ENCODE data around the gene SH3BP5.
A peak's percentile ranks its signal among the peaks of the same experiment; 100 is the strongest.

SH3BP5 gene

GRCh38 chr3:15228147-15228546 is 104.2 kb downstream of the SH3BP5 start:
- DNase-seq = no peak

GRCh38 chr3:15223685-15224572 is 108.5 kb downstream of the SH3BP5 start:
- no peak for DNase-seq

GRCh38 chr3:15221574-15222217 is 110.7 kb downstream of the SH3BP5 start:
- DNase-seq = no peak

GRCh38 chr3:15220661-15221060 is 111.7 kb downstream of the SH3BP5 start:
- DNase-seq = no peak

- DNase-seq = no peak
These were observed 112.3 kb downstream of the SH3BP5 start for GRCh38 chr3:15220056-15220455.

DNA sequence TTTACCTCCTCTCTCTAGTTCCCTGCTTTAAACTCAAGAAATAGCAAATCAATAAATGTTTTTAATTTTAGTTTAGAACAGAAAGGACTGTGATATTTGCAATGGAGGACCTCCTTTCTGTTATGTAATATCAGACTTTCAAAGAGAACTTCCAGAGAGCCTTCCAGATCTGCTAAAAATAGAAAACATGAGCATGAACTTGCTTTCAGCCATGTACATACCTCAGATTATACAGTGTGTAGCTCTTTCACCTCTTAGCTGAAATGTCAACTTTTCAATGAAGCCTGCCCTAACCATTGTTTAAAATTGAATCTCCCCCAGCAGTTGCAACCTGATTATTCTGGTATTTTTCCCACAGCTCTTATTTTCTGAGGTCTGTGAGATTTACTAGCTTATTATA is 113.7 kb downstream of the SH3BP5 start:
- DNase-seq = no peak

- peak in 1 of 2 experiments; percentile 7 for DNase-seq
These were observed 114.5 kb downstream of the SH3BP5 start for GRCh38 chr3:15217841-15218267.

DNA sequence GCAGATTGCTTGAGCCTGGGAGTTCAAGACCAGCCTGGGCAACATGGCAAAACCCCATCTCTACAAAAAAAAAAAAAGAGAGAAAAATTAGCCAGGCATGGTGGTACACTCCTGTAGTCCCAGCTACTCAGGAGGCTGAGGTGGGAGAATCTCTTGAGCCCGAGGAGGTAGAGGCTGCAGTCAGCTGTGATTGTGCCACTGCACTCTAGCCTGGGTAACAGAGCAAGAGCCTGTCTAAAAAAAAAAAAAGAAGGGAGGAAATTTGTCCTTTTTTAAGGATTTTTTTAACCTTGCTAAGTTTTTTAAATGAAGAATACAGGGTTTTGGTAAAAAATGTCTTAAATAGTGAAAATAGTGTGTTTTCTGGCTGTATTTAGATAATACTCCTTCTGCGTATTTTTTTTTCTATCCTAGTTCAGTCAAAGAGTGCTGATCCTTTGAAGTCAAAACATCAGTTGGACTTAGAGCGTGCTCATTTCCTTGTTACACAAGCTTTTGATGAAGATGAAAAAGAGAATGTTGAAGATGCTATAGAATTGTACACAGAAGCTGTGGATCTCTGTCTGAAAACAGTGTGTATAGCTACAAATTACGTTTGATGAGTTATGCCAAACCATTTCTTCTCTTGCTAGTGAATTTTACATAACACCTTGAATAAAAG is 115.2 kb downstream of the SH3BP5 start:
- no peak for DNase-seq

DNA sequence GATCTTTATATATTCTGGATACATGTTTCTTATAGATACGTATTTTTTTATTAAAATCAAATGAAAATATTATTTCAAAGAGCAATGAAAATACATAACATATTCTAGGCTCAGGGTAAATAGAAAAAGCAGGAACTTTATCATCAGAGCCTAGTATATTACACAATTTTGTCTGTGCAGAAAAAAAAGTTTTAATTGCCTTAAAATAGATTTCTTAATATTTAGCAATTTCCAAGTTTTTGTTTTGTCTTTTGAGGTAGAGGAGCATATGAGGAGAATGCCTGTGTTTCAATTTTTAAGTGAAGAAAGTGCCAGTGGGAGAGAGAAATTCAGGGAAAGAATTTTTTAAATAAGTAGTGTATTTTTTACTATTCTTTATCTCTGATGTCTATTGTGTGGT is 115.9 kb downstream of the SH3BP5 start:
- no peak for DNase-seq

DNA sequence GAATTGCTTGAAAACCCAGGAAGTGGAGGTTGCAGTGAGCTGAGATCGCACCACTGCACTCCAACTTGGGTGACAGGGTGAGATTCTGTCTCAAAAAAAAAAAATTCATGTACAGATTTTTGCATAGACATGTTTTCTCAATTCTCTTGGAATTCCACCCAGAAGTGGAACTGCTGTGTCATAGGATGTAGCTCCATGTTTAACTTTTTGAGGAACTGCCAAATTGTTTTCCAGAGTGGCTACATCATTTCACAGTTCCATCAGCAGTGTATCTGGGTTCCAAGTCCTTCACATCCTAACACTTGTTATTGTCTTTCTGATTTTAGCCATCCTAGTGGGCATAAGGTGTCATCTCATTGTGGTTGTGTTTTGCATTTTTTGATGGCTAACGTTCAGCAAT is 116.4 kb downstream of the SH3BP5 start:
- DNase-seq = no peak

GRCh38 chr3:15214758-15215157 is 117.6 kb downstream of the SH3BP5 start:
- DNase-seq = no peak

DNA sequence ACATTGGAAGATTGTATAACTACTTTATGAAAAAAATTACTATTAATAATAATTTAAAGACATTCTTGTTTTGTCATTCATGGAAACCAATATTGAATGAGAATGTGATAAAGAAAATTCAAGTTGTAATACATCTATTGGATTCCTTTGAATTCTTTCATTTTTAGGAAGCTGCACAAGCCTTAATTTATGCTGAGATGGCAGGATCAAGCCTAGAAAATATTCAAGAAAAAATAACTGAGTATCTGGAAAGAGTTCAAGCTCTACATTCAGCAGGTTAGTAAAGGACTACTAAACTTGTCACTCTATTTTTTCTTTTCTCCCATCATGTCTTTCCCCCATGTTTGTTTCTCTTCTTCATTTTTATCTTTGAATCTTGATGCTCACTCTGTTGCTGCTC is 120.4 kb downstream of the SH3BP5 start:
- DNase-seq = no peak

GRCh38 chr3:15207836-15208504 is 124.4 kb downstream of the SH3BP5 start:
- no peak for DNase-seq

DNA sequence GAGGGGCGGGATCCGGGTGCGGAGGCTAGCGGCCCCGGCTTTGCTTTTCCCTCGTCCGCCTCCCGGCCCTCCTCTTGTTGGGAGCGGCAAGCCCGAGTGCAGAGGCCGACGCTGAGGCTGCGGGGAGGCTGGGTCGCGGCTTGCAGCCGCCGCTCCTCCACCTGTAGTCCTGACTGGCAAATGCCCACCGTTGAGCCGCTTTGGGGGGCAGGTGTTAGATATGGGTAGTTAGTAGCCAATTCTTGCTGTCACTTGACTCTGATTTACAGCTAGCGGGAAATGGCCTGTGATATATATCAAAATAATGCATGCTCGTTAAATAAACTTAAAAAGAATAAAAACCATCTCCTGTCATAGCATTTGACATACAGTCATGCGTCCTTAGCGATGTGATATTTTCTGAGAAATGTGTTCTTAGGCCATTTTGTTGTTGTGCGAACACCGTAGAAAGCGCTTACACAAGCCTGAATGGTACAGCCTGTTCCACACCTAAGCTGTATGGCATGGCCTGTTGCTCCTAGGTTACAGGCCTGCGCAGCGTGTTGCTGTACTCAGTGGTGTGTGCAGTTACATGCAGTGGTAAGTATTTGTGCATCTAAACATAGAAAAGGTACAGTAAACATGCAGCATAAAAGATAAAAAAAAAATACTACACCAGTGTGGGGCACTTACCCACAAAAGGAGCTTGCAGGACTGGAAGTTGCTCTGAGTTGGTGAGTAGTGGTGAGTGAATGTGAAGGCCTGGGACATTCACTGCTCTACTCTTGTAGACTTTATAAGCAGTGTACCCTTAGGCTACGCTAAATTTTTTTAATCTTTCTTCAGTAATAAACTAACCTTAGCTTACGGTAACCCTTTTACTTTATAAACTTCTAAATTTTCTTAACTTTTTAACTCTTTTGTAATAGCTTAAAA is 125.5 kb downstream of the SH3BP5 start:
- DNase-seq = no peak

DNA sequence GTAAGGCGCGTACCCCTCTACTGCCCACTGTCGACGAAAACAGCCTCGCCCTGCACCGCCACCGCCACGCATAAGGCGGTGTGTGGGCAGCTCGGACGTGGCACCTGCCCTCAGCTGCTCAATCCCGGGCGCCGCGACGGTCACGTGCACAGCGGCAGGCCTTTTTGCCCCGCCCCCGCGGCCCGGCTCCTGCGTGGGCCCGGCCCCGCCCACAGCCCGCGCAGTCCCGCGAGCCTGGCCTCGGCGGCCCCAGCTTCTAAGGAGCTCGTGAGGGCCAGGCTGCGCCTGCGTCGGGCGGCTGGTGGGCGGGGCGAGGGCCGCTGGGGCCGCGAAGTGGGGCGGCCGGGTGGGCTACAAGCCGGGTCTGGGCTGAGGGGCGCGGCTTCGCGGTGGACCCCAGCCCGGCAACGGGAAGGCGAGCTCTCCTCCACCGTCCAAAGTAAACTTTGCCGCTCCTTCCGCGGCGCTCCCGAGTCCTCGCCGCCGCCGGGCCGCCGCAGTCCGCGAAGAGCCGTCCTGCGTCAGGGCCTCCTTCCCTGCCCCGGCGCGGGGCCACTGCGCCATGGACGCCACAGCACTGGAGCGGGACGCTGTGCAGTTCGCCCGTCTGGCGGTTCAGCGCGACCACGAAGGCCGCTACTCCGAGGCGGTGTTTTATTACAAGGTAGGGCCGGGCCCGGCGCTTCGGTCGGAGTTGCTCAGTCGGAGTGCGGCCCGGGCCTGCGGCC is 126.3 kb downstream of the SH3BP5 start, which contains the start of gene CAPN7:
Gene CAPN7, plus strand, starts transcription at position 313 of the 728 bp plus-strand sequence. Its CDS starts 250 bp downstream, at position 563.
- no peak for DNase-seq

GRCh38 chr3:15205482-15205933 is 126.9 kb downstream of the SH3BP5 start:
- no peak for DNase-seq
